Nephron progenitor cell (in vitro differentiated cells): Measurements from ENCODE around the gene SOD2.
"Not testable (repeated sequence)": the region's sequence is repeated elsewhere in the genome, so short reads cannot be mapped to it uniquely, and the experiment has no call there.

ENCODE experiments used
- DNase-seq: peaks from one replicate; pipeline ENCODE4 v3.0.0; 2021
- H3K27ac Mint-ChIP-seq: 2 replicates; pipeline ENCODE4 v1.8.0; 2021; ENCODE audit warnings: mild to moderate bottlenecking, moderate library complexity, mixed read lengths
- H3K27me3 Mint-ChIP-seq: 2 replicates; pipeline ENCODE4 v1.8.0; 2021; ENCODE audit warnings: mild to moderate bottlenecking, low read depth, mixed read lengths; ENCODE audit not compliant: poor library complexity
- H3K36me3 Mint-ChIP-seq: 2 replicates; pipeline ENCODE4 v1.8.0; 2021; ENCODE audit warnings: low read depth, mixed read lengths
- H3K4me1 Mint-ChIP-seq: 2 replicates; pipeline ENCODE4 v1.8.0; 2021; ENCODE audit warnings: mixed read lengths
- H3K4me3 Mint-ChIP-seq: 2 replicates; pipeline ENCODE4 v1.8.0; 2021; ENCODE audit warnings: mild to moderate bottlenecking, moderate library complexity, mixed read lengths
- H3K9me3 Mint-ChIP-seq: 2 replicates; pipeline ENCODE4 v1.8.0; 2021; ENCODE audit warnings: mild to moderate bottlenecking, moderate library complexity, mixed read lengths
- TF ChIP-seq, protein P1 (sequence below): fragments of 200-600 bp; sonication (generic); IDR thresholded peaks from 2 replicates; pipeline ENCODE4 v1.5.0; 2021; ENCODE audit warnings: antibody characterized with exemption

SOD2 gene

DNA sequence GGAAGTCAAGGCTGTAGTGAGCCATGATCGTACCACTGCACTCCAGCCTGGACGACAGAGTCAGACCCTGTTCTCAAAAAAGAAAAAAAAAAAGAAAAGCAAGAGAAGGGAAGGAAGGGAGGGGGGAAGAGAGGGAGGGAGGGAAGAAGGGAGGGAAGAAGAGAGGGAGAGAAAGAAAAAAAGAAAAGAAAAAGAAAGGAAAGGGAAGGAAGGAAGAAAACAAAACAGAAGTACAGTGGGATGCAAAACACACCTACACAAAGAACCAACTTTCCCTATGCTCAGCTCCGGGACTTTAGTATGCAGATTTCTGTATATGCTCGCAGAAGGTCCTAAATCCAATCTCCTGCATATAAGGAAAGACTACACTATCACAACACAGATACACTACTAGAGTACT lies 31.7 kb upstream of the SOD2 start:
- Mint-ChIP-seq H3K9me3 (peaks cover 14% of the 10 kb centered on the region), H3K27me3 (peaks cover 5% of the 10 kb centered on the region), H3K4me1 (peaks cover 27% of the 10 kb centered on the region), H3K36me3 (peaks cover 41% of the 10 kb centered on the region), H3K4me3 (peak overlapping the region; percentile 94), H3K27ac (no peak overlapping the region)
- TF ChIP-seq, protein P1, sequence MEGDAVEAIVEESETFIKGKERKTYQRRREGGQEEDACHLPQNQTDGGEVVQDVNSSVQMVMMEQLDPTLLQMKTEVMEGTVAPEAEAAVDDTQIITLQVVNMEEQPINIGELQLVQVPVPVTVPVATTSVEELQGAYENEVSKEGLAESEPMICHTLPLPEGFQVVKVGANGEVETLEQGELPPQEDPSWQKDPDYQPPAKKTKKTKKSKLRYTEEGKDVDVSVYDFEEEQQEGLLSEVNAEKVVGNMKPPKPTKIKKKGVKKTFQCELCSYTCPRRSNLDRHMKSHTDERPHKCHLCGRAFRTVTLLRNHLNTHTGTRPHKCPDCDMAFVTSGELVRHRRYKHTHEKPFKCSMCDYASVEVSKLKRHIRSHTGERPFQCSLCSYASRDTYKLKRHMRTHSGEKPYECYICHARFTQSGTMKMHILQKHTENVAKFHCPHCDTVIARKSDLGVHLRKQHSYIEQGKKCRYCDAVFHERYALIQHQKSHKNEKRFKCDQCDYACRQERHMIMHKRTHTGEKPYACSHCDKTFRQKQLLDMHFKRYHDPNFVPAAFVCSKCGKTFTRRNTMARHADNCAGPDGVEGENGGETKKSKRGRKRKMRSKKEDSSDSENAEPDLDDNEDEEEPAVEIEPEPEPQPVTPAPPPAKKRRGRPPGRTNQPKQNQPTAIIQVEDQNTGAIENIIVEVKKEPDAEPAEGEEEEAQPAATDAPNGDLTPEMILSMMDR, result no peak
- DNase-seq, result no peak

DNA sequence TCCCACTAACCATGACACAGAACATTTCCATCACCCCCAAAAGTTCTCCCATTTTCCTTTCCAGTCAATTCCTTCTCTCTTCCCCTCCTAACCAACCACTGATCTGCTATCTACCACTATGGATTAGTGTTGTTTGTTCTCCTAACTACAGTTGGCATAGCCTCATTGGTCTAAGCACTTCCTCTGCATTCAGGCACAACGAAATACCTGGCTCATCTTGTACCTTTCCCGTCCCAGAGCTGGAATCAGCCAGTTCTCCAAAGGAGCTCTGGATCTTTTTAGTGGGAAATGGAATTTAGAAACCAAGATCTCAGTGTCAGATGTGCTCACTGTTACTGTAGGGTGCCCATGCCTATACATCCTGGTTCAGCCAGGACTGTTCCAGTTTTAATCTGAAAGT lies 30.2 kb upstream of the SOD2 start:
- Mint-ChIP-seq H3K4me1 (peaks cover 14% of the 10 kb centered on the region), H3K36me3 (peaks cover 38% of the 10 kb centered on the region), H3K27me3 (peaks cover 5% of the 10 kb centered on the region), H3K27ac (peak overlapping the region; percentile 35), H3K4me3 (no peak overlapping the region), H3K9me3 (peaks cover 14% of the 10 kb centered on the region)
- TF ChIP-seq, protein P1, result no peak
- DNase-seq, result no peak

DNA sequence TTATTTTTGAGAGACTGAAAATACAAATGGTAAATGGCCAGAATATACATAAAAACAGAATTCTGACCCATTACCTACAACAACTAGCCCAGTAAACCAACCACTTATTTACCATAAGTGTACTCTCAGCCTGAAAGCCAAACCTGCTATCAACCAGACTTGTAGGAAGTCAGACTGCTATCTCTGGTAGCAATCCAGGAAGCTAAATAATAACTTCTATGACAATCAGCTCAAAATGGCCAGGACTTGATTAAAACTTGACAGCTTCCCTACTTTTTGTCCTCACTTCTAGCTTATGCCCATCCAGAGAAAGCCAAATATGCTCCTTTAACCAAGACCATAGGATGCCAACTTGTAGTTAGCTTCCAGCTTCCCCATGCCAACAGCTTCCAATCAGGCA lies 29.6 kb upstream of the SOD2 start:
- H3K9me3 Mint-ChIP-seq, result peaks cover 14% of the 10 kb centered on the region
- H3K27me3 Mint-ChIP-seq, result peaks cover 5% of the 10 kb centered on the region
- H3K27ac Mint-ChIP-seq, result no peak overlapping the region
- TF ChIP-seq, protein P1, result no peak
- no peak overlapping the region for H3K4me3 Mint-ChIP-seq
- H3K36me3 Mint-ChIP-seq, result peaks cover 38% of the 10 kb centered on the region
- H3K4me1 Mint-ChIP-seq, result peaks cover 14% of the 10 kb centered on the region
- DNase-seq, result no peak

DNA sequence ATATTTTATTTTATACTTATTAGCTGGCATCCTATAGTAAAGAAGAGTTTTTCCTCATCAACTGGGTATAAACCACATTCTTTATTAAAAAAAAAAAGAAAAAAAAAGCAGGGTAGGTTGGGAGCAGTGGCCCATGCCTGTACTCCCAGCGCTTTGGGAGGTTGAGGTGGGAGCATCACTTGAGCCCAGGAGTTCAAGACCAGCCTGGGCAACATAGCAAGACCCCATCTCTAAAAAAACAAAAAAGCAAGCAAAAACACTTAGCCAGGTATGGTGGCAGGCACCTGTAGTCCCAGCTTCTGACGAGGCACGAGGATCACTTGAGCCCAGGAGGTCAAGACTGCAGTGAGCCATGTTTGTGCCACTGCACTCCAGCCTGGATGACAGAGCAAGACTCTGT lies 28.9 kb upstream of the SOD2 start:
- not testable (repeated sequence) for H3K4me3 Mint-ChIP-seq, DNase-seq, H3K27ac Mint-ChIP-seq, H3K27me3 Mint-ChIP-seq
- H3K9me3 Mint-ChIP-seq, result peaks cover 14% of the 10 kb centered on the region
- H3K36me3 Mint-ChIP-seq, result peaks cover 38% of the 10 kb centered on the region
- H3K4me1 Mint-ChIP-seq, result peaks cover 14% of the 10 kb centered on the region

DNA sequence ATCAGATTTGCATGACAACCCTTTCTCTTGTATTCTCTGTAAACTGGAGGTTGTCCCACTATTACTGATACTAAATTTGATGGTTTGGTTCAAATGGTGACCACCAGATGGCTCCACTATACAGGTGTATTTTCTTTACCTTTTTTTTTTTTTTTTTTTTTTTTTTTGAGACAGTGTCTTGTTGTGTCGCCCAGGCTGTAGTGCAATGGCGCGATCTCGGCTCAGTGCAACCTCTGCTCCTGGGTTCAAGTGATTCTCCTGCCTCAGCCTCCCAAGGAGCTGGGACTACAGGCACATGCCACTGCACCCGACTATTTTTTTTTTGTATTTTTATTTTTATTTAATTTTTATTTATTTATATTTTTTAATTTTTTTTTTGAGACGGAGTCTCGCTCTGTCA lies 27.7 kb upstream of the SOD2 start:
- peaks cover 14% of the 10 kb centered on the region for H3K9me3 Mint-ChIP-seq
- H3K27ac Mint-ChIP-seq, result no peak overlapping the region
- H3K36me3 Mint-ChIP-seq, result peaks cover 36% of the 10 kb centered on the region
- no peak for DNase-seq
- H3K4me3 Mint-ChIP-seq, result no peak overlapping the region
- no peaks in the 10 kb centered on the region for H3K27me3 Mint-ChIP-seq
- peaks cover 5% of the 10 kb centered on the region for H3K4me1 Mint-ChIP-seq
- TF ChIP-seq, protein P1, result peak; percentile 43

DNA sequence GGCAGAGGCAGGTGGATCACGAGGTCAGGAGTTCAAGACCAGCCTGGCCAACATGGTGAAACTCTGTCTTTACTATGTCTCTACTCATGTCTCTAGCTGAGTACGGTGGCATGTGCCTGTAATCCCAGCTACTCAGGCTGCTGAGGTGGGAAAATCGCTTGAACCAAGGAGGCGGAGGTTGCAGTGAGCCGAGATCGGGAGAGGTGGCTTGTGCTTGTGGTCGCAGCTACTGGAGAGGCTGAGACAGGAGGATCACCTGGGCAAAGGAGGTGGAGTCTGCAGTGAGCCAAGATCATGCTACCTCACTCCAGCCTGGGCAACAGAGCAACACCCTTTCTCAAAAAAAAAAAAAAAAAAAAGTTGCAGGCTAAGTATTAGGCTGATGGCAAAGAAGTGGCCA lies 26.2 kb upstream of the SOD2 start:
- Mint-ChIP-seq H3K4me1 (no peaks in the 10 kb centered on the region), H3K4me3 (no peak overlapping the region), H3K36me3 (peaks cover 33% of the 10 kb centered on the region), H3K27me3 (no peaks in the 10 kb centered on the region), H3K9me3 (peaks cover 13% of the 10 kb centered on the region), H3K27ac (no peak overlapping the region)
- TF ChIP-seq, protein P1, result no peak
- no peak for DNase-seq
